GM18907 (cell line): Measurements from ENCODE around the gene PDE4B.

ENCODE experiments used
- ATAC-seq: cut with Tn5 transposase; IDR thresholded peaks from one replicate; pipeline ENCODE4 v1.9.1; 2021; ENCODE audit warnings: mild to moderate bottlenecking, moderate library complexity; ENCODE audit not compliant: unreplicated experiment

PDE4B gene

GRCh38 chr1:66172272-66172671, 379.6 kb downstream of the PDE4B start:
- ATAC-seq: no peak

GRCh38 chr1:66175098-66175497, 382.4 kb downstream of the PDE4B start:
- ATAC-seq: no peak

GRCh38 chr1:66175581-66175980, 382.9 kb downstream of the PDE4B start:
- ATAC-seq: no peak

- ATAC-seq: no peak
Measured at GRCh38 chr1:66176012-66176715, 383.5 kb downstream of the PDE4B start.

- no peak for ATAC-seq
Measured at GRCh38 chr1:66176832-66177231, 384.1 kb downstream of the PDE4B start.

GRCh38 chr1:66177510-66177909, 384.8 kb downstream of the PDE4B start:
- no peak for ATAC-seq

- ATAC-seq: no peak
Measured at GRCh38 chr1:66182026-66182425, 389.3 kb downstream of the PDE4B start.

- ATAC-seq: no peak
Measured at GRCh38 chr1:66182551-66183178, 390.0 kb downstream of the PDE4B start.

- no peak for ATAC-seq
Measured at GRCh38 chr1:66183400-66183799, 390.7 kb downstream of the PDE4B start.

GRCh38 chr1:66197120-66197519, 404.4 kb downstream of the PDE4B start:
- no peak for ATAC-seq

GRCh38 chr1:66197785-66198184, 405.1 kb downstream of the PDE4B start:
- no peak for ATAC-seq

- no peak for ATAC-seq
Measured at GRCh38 chr1:66206563-66207144, 414.0 kb downstream of the PDE4B start.

- ATAC-seq: no peak
Measured at GRCh38 chr1:66207484-66207883, 414.8 kb downstream of the PDE4B start.

- no peak for ATAC-seq
Measured at GRCh38 chr1:66208632-66209031, 415.9 kb downstream of the PDE4B start.

GRCh38 chr1:66210635-66211244, 418.0 kb downstream of the PDE4B start:
- no peak for ATAC-seq

- ATAC-seq: no peak
Measured at GRCh38 chr1:66211521-66211920, 418.8 kb downstream of the PDE4B start.

- ATAC-seq: no peak
Measured at GRCh38 chr1:66213491-66213890, 420.8 kb downstream of the PDE4B start.

GRCh38 chr1:66214901-66215300, 422.2 kb downstream of the PDE4B start:
- ATAC-seq: peak; percentile 60

GRCh38 chr1:66217021-66217420, 424.3 kb downstream of the PDE4B start:
- ATAC-seq: no peak

- no peak for ATAC-seq
Measured at GRCh38 chr1:66217561-66217960, 424.9 kb downstream of the PDE4B start.

- no peak for ATAC-seq
Measured at GRCh38 chr1:66220477-66220876, 427.8 kb downstream of the PDE4B start.

- no peak for ATAC-seq
Measured at GRCh38 chr1:66223681-66224080, 431.0 kb downstream of the PDE4B start.
